GM21786 (cell line): Measurements from ENCODE around the gene ATP13A2.

Experiments
- ATAC-seq: cut with Tn5 transposase; IDR thresholded peaks from one replicate; pipeline ENCODE4 v1.9.1; 2021; ENCODE audit not compliant: unreplicated experiment

Gene ATP13A2, protein sequence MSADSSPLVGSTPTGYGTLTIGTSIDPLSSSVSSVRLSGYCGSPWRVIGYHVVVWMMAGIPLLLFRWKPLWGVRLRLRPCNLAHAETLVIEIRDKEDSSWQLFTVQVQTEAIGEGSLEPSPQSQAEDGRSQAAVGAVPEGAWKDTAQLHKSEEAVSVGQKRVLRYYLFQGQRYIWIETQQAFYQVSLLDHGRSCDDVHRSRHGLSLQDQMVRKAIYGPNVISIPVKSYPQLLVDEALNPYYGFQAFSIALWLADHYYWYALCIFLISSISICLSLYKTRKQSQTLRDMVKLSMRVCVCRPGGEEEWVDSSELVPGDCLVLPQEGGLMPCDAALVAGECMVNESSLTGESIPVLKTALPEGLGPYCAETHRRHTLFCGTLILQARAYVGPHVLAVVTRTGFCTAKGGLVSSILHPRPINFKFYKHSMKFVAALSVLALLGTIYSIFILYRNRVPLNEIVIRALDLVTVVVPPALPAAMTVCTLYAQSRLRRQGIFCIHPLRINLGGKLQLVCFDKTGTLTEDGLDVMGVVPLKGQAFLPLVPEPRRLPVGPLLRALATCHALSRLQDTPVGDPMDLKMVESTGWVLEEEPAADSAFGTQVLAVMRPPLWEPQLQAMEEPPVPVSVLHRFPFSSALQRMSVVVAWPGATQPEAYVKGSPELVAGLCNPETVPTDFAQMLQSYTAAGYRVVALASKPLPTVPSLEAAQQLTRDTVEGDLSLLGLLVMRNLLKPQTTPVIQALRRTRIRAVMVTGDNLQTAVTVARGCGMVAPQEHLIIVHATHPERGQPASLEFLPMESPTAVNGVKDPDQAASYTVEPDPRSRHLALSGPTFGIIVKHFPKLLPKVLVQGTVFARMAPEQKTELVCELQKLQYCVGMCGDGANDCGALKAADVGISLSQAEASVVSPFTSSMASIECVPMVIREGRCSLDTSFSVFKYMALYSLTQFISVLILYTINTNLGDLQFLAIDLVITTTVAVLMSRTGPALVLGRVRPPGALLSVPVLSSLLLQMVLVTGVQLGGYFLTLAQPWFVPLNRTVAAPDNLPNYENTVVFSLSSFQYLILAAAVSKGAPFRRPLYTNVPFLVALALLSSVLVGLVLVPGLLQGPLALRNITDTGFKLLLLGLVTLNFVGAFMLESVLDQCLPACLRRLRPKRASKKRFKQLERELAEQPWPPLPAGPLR

DNA sequence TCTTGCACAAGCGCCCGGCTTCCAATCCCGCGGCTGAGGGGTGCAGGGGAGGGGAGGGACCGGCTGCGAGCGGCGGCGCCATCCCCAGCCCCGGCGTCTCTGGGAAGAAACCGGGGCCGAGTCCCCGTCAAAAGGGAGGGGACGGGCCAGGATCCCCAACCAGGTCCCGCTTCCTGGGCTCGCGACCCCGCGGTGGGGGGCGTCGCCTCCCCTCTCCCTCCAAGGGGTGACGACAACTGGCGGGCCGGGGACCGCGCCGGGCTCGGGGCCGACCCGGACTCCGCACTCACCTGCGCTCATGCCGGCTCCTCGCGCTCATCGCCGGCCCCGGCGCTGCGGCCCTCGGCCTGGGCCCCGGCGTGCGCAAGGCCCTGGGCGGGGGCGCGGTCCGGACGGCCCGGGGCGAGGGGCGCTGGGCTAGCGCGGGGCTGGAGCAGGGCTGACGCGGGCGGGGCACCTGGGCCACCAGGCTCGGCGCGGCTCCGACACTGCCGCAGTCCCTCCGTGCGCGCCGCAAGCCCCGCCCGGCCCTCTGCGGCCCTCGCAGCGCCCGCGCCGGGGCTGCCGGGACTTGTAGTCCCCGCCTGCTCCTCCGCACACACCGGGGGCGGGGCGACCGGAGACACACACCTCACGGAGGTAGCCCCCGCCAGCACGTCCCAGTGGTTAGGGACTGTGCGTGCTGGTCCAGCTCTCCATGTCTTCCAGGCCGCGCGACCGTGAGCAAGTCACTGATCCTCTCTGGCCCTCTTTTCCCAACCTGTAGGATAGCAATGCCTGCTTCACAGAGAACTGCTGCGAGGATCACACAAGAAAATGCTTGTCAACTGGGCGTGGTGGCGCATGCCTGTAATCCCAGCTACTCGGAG lies at the start of gene ATP13A2:
Gene ATP13A2, minus strand, starts transcription at position 490 of the 869 bp plus-strand sequence. Its CDS starts 190 bp downstream, at position 300.
- ATAC-seq = peak; percentile 88

DNA sequence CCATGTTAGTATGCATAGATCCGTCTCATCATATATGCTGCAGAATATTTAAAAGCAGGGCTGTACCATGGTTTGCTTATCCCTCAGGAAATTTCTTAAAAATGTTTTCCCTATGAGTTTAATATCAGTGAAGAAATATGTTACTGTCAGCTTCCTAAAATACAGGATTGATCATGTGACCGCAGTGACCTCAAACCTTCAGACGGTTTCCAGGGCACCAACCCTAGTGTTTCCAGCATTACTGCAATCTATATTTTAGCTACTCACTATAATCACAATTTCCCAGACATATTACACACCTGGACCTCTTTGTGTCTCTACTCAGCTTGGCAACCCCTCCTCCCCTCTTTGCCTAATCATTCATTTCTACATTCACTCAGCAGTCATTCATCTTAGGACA lies 49.8 kb upstream of the ATP13A2 start:
- ATAC-seq = no peak

DNA sequence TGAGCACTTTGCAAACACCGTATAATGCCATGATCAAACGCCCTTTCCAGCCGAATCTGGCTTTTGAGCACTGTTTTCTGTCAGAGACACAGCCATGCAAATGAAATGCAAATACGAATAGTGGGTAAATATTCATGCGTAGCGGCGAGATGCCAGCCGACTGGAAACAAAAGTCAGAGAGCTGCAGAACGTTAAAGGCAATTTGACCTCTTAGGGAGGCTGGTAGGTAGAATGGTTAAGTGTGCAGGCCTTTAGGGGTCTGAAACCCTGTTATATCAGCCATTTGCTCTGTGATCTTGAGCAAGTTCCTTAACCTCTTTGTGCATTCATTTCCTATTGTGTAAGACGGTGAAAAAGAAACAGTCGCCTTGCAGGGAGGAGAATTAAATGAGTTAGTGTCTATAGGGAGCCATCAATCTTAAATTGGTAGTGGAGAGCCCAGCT lies 48.6 kb upstream of the ATP13A2 start:
- no peak for ATAC-seq

DNA sequence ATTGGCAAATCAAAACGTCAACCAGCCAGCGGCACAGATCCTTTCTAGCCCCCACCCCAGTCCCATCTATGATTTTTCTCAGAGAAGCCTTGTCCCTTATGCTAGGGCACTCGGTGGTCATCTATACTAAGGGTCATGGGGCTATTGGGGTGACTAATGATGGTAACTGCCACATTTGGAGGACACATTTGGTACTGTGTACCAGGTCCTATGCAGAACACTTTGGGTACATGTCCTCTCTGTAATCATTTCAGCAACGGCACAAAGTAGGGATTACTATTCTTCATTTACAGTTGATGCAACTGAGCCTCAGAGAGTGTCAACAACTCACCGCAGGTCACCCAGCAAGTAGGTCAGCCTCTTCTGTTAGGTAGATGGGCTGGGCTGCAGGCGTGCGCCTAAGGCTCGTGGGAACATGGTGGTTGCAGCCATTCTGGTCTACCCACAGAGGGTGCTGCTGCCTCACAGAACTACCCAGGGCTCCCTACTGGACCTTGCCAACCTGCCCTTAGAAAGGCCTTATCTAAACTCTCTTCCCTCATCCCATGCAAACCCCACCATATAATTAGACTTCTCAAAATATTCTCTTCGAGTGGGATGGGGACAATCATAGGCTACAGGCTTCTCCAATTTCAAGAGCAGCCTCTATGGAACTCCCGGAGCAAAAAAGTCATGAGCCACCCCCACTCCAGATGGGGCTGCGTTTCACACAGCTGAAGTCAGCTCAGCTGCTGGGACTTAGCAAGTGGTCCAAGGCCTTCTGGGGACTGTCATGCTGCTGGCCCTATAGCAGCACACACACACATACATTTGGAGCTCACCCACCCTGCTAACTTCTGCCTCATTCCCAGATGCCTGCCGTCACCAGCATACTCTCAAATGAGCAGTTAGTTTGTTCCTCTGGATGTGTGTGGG lies 47.9 kb upstream of the ATP13A2 start:
- no peak for ATAC-seq

DNA sequence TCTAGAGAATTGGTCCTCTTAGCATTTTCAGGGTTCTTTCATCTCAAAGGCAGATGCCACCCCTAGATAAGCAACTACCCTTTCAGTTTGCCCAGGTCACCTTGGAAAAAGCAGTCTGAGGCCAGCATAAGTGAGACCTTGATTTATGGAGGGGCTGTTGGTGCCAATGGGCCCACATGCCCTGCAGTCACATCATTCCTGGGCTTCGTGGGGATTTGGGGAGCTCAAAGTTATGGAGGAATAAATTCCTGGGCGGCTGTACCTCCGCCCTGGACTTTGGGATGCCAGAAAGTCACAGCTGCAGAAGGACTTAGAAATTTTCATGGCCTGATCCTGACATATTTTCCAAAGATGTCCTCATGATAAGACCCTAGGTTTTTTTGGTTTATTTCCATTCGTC lies 44.8 kb upstream of the ATP13A2 start:
- ATAC-seq = no peak

DNA sequence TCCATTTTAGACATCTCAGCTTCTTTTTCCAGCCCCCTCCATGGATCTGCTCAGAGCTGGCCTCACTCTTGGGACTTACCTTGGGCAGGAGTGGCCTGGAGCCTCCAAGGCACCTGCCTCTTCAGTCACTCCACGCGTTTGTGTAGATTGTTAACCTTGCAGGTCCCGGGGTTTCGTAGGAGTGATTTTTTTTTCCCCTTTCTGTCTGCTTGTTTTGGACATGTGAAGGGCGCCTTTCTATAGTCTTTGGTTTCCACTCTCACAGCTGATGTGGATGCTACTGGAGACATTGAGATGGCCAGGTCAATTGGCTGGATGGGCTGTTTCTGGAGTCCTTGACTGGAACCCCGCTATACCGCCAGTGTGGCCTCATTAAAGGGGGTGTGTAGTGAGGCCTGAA lies 44.1 kb upstream of the ATP13A2 start:
- ATAC-seq = no peak

GRCh38 chr1:17053685-17054410 lies 42.1 kb upstream of the ATP13A2 start, which contains the start of gene SDHB:
SDHB (minus strand) TSS chr1:17054032; CDS start chr1:17054019, 13 bp downstream.
- ATAC-seq = peak; percentile 97

GRCh38 chr1:17053086-17053684 lies 41.5 kb upstream of the ATP13A2 start:
- ATAC-seq = no peak

DNA sequence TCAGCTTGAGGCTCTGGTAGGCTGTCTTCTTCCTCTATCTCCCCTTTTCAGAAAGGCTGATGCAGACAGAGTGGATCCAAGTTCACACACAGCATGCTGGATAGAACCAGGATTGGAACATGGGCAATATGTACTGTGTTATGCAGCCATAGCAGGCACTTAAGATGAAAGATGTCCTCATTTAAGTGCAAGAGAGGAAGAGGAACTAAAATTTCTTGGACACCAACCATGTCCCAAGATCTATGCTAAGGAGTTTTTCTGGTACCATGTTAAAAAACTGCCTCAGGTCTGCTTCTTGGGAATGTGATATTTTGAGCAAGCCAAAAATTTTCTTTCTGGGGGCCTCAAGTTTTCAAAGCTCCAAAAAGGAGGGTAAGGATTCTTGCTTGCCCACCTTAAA lies 40.9 kb upstream of the ATP13A2 start:
- no peak for ATAC-seq

DNA sequence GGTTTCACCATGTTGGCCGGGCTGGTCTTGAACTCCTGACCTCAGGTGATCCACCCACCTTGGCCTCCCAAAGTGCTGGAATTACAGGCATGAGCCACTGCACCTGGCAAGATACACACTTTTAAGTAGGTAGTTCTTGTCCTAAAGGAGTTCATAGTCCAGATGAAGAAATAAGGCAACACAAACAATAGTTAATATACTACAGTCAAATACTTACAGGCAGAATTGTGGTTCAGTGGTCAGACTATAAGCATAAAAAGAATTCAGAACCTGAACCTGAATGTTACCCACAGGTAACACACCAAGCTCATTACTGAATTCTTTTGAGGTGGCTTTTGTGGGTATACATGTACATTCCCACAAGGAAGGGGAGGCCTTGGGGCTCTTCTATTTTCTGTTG lies 40.3 kb upstream of the ATP13A2 start:
- ATAC-seq = no peak

DNA sequence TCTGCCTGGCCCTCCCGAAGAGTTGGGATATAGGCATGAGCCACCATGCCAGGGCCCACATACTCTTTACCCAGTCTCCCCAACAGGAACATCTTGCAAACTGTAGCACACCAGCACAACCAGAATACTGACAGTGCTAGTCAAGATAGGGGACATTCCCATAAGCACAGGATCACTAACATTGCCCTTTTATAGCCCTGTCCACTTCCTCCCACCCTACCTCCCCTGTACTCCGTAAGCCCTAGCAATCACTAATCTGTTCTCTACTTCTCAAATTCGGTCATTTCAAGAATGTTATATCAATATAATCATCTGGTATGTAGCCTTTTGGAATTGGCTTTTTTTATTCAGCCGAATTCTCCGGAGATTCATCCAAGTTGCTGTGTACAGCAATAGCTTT lies 36.2 kb upstream of the ATP13A2 start:
- no peak for ATAC-seq

DNA sequence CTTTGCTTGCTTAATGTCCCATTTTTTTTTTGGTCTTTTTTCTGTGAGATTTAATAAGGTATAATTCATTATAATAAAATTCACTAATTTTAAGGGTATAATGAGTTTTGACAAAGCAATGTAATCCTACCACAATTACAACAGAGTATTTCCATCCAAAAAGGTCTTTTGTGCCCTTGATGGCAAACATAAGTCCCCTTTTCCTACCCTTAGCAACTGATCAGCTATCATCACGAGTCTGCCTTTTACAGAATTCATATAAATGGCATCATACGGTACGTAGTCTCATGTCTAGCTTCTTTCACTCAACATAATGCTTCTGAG lies 34.6 kb upstream of the ATP13A2 start:
- ATAC-seq = no peak

DNA sequence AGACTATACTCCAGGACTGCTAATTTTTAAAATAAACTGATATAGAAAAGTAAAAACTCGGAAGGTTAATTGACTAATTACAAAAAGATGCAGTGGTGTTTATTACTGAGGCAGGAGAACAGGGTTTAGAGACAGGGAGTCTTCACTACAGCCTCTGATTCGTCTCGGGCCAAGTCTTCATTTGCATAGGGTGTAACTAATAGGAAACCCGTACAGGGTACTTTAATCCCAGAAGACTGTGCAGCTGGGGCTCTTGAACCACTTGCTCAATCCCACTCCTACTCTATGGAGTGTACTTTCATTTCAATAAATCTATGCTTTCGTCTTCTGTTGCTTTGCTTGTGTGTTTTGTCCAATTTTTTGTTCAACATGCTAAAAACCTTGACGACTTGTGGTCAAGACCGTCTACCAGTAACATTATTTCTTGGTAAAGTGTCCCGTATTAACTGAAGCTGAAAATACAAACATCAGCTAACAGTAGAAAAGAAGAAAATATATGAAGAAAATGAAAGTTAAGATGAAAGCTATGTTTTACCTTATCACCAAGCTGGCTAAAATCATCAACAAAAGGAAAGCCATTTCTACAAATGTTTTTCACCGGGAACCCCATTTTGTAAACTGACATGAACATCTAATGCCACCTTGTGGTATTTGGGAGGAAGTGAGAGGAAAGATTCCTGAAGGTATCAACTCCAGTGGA lies 34.1 kb upstream of the ATP13A2 start:
- ATAC-seq = no peak

DNA sequence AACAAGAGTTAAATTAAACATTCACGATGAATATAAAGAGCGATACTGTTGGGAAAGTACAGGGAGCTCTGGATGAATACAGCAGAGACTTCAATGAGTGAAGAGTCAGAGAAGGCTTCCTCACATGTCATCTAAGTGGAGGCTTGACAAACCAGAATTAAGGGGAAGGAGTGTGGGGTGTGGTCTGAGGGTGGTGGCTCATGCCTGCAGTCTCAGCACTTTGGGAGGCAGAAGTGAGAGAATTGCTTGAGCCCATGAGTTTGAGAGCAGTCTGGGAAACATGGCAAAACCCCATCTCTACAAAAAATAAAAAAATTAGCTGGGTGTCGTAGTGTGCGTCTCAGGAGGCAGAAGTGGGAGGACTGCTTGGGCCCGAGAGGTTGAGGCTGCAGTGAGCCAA lies 33.4 kb upstream of the ATP13A2 start:
- ATAC-seq = no peak

DNA sequence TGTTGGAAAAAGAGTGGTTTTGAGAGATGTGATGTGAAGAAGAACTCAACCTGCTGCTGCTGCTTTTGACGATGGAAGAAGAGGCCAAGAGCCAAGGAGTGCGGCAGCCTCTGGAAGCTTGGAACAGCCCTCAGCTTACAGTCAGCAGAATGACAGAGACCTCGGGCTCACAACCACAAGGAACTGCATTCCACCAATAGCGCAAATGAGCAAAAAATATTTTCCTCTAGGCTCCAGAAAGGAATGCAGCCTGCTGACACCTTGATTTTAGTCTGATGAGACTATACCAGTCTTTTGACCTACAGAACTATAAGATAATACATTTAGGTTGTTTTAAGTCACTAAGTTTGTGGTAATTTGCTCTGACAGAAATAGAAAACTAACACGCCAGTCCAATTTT lies 31.9 kb upstream of the ATP13A2 start:
- no peak for ATAC-seq

- ATAC-seq = no peak
Measured at GRCh38 chr1:17040135-17040534, 28.4 kb upstream of the ATP13A2 start.

DNA sequence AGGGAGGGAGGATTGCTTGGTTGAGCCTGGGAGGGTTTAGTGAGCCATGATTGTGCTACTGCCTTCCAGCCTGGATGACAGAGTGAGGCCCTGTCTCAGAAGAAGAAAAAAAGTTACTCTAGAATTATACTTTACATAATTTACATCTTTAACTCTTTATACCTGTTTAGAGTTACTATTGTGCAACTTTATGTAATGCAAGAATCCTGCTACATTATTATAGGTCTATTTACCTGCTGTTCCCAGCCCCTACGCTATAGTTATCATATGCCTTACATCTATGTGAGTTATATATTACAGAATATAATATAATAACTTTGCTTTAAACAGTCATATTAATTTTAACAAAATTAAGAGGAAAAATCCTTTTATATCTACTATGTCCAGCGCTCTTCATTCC lies 27.8 kb upstream of the ATP13A2 start:
- ATAC-seq = no peak

- ATAC-seq = no peak
Measured at GRCh38 chr1:17033481-17033880, 21.8 kb upstream of the ATP13A2 start.
